GM23248 (cell line): ENCODE measurements around the gene TEKTIP1.

Experiments used
- EZH2 ChIP-seq: fragments of 200-600 bp; sonication (generic); IDR thresholded peaks from 2 replicates; pipeline ENCODE4 v1.6.1; 2018; ENCODE audit warnings: antibody characterized with exemption, mild to moderate bottlenecking; ENCODE audit not compliant: insufficient read depth, poor library complexity, severe bottlenecking
- EZH2phosphoT487 ChIP-seq: fragments of 200-600 bp; sonication (generic); IDR thresholded peaks from 2 replicates; pipeline ENCODE4 v1.6.1; 2018; ENCODE audit warnings: antibody characterized with exemption, moderate library complexity, mild to moderate bottlenecking, low read depth; ENCODE audit not compliant: insufficient read depth

DNA sequence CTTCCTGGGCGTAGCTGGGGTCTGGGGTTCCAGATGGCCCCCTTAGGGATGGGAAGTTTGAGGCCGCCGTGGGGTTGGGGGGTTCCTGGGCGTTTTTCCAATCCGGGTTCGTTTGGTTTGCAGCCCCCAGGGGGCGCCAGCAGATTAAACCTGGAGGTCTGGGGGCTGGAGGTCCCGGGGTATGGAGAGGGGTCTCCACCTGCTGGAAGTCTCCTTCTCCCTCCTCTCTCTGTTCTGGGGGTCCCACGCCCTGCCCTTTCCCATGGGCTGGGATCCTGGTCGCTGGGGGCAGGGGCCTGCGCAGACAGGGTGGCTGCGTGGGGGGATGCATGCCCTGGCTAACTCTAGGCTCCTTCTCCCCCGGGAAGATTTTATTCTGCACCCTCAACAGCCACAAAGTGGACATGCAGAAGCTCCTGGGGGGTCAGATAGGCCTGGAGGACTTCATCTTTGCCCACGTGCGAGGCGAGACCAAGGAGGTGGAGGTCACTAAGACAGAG, 47.2 kb downstream of the TEKTIP1 start:
- peak; percentile 64 for TF ChIP-seq EZH2
- TF ChIP-seq EZH2phosphoT487, result no peak
